CD4-positive, alpha-beta T cell treated with Interleukin-12 subunit alpha and Interleukin-12 subunit beta, for 1 hour (primary cell): ENCODE data around the gene L3MBTL2.

ENCODE experiments used
- DNase-seq: peaks from one replicate; pipeline ENCODE4 v3.0.0-alpha.2; 2020

L3MBTL2 gene

GRCh38 chr22:41280065-41280464 is 75.0 kb downstream of the L3MBTL2 start:
- no peak for DNase-seq

GRCh38 chr22:41280854-41281253 is 75.7 kb downstream of the L3MBTL2 start:
- no peak for DNase-seq
